ENCODE measurements around the gene TMEM86B. TPM values are rescaled to one million over a fixed set of nuclear protein-coding genes. Genes with fewer than 3 reads are reported as not detected.

The TMEM86B gene
- polyA plus RNA-seq, 1 of the 3 experiments (the other 2 are of a cell fraction) = 3.0 TPM

DNA sequence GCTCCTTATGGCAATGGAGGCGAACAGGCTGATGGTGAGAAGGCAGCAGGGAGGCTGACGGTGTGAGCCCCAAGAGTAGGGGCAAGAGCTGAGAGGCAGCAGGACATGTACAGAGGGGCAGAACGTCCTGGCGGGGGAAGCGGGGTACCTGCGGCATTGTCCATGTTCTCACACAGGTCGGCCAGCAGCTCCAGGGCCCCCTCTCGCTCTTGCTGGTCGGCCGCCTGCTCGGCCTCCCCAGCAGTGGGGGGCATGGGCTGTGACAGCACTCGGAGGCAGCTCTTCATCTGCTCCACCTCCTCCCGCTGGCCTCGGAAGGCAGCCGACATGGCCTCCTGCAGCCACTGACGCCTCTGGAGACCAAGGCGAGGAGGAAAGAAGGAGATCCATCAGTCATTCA lies 48.9 kb upstream of the TMEM86B start:
- no peak overlapping the region for H3K9ac ChIP-seq
- H3K4me3 ChIP-seq (ENCODE audit: low read depth in 2 of 2, low read length in 1 of 2) = no peak overlapping the region
- peaks cover 13% of the 10 kb centered on the region for H3F3A ChIP-seq (replicated peaks; ENCODE audit: insufficient read depth)
- H4K20me1 ChIP-seq (ENCODE audit: insufficient read depth) = no peaks in the 10 kb centered on the region
- no peak overlapping the region for H3K27ac ChIP-seq (ENCODE audit: low read depth in 2 of 2, low read length in 1 of 2)
- POLR2A ChIA-PET = no interaction called here
- no peak overlapping the region for H3K4me2 ChIP-seq
- peaks cover 0 to 24% of the 10 kb centered on the region in 2 experiments for H3K36me3 ChIP-seq (replicated peaks in 1 of 2; ENCODE audit: control insufficient read depth in 1 of 2, insufficient read depth in 2 of 2, low read length in 1 of 2)
- WGBS (ENCODE audit: low lambda C conversion rate) = 94% methylated on average over 16 of the region's 17 CpGs
- DNase-seq = no peak
- no peak for TF ChIP-seq YY1 (IDR thresholded peaks at IDR 0.05; ENCODE audit: low read depth)
- TF ChIP-seq SMC3 (IDR thresholded peaks at IDR 0.05; ENCODE audit: low read depth, low read length) = no peak
- TF ChIP-seq MEF2A (IDR thresholded peaks at IDR 0.05; ENCODE audit: borderline replicate concordance, low read depth) = no peak
- TF ChIP-seq FOSL2 (IDR thresholded peaks at IDR 0.05; ENCODE audit: borderline replicate concordance, low read depth) = no peak
- TF ChIP-seq GABPA (IDR thresholded peaks at IDR 0.05; ENCODE audit: low read depth) = no peak
- TF ChIP-seq TCF12 (IDR thresholded peaks at IDR 0.05) = no peak
- TF ChIP-seq FOXM1 (IDR thresholded peaks at IDR 0.05; ENCODE audit: low read depth) = no peak
- TF ChIP-seq, protein P1, sequence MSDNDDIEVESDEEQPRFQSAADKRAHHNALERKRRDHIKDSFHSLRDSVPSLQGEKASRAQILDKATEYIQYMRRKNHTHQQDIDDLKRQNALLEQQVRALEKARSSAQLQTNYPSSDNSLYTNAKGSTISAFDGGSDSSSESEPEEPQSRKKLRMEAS (IDR thresholded peaks at IDR 0.05; ENCODE audit: low read depth) = no peak
- no peak for TF ChIP-seq ELF1 (IDR thresholded peaks at IDR 0.05)
- TF ChIP-seq, protein P2, sequence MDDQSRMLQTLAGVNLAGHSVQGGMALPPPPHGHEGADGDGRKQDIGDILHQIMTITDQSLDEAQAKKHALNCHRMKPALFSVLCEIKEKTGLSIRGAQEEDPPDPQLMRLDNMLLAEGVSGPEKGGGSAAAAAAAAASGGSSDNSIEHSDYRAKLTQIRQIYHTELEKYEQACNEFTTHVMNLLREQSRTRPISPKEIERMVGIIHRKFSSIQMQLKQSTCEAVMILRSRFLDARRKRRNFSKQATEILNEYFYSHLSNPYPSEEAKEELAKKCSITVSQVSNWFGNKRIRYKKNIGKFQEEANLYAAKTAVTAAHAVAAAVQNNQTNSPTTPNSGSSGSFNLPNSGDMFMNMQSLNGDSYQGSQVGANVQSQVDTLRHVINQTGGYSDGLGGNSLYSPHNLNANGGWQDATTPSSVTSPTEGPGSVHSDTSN (IDR thresholded peaks at IDR 0.05) = no peak
- TF ChIP-seq NRF1 (IDR thresholded peaks at IDR 0.05; ENCODE audit: low read depth, low read length) = no peak
- no peak for TF ChIP-seq RCOR1 (IDR thresholded peaks at IDR 0.05; ENCODE audit: low read length)
- TF ChIP-seq, protein P3, sequence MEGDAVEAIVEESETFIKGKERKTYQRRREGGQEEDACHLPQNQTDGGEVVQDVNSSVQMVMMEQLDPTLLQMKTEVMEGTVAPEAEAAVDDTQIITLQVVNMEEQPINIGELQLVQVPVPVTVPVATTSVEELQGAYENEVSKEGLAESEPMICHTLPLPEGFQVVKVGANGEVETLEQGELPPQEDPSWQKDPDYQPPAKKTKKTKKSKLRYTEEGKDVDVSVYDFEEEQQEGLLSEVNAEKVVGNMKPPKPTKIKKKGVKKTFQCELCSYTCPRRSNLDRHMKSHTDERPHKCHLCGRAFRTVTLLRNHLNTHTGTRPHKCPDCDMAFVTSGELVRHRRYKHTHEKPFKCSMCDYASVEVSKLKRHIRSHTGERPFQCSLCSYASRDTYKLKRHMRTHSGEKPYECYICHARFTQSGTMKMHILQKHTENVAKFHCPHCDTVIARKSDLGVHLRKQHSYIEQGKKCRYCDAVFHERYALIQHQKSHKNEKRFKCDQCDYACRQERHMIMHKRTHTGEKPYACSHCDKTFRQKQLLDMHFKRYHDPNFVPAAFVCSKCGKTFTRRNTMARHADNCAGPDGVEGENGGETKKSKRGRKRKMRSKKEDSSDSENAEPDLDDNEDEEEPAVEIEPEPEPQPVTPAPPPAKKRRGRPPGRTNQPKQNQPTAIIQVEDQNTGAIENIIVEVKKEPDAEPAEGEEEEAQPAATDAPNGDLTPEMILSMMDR (IDR thresholded peaks at IDR 0.05) = no peak
- TF ChIP-seq, protein P4, sequence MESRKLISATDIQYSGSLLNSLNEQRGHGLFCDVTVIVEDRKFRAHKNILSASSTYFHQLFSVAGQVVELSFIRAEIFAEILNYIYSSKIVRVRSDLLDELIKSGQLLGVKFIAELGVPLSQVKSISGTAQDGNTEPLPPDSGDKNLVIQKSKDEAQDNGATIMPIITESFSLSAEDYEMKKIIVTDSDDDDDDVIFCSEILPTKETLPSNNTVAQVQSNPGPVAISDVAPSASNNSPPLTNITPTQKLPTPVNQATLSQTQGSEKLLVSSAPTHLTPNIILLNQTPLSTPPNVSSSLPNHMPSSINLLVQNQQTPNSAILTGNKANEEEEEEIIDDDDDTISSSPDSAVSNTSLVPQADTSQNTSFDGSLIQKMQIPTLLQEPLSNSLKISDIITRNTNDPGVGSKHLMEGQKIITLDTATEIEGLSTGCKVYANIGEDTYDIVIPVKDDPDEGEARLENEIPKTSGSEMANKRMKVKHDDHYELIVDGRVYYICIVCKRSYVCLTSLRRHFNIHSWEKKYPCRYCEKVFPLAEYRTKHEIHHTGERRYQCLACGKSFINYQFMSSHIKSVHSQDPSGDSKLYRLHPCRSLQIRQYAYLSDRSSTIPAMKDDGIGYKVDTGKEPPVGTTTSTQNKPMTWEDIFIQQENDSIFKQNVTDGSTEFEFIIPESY (IDR thresholded peaks at IDR 0.05; ENCODE audit: borderline replicate concordance, low read depth) = no peak
- TF ChIP-seq TEAD4 (IDR thresholded peaks at IDR 0.05; ENCODE audit: borderline replicate concordance, insufficient read depth) = no peak
- no peak for TF ChIP-seq RFX5 (IDR thresholded peaks at IDR 0.05; ENCODE audit: low read length)
- TF ChIP-seq EP300 (IDR thresholded peaks at IDR 0.05; ENCODE audit: borderline replicate concordance in 1 of 2, low read depth in 1 of 2, low read length in 1 of 2) = no peak
- H3K9me2 ChIP-seq = no peaks in the 10 kb centered on the region
- peaks cover 0 to 4% of the 10 kb centered on the region in 2 experiments; a peak in 1 of 4 replicates for H3K4me1 ChIP-seq (ENCODE audit: control insufficient read depth in 1 of 2, insufficient read depth in 2 of 2, low read depth in 1 of 2, low read length in 1 of 2)
- H2AFZ ChIP-seq (ENCODE audit: low read depth) = no peak overlapping the region
- H3K9me3 ChIP-seq = no peaks in the 10 kb centered on the region
- CTCF ChIA-PET = interaction anchor here (0.8 to 2.5 kb wide), 7 partner anchors 14 to 117 kb away, joined by 3 to 7 read pairs (median 5); partner anchors contain the start of genes PPP6R1 and TMEM238
- H3K79me2 ChIP-seq (ENCODE audit: insufficient read depth) = peaks cover 6% of the 10 kb centered on the region; the same call in 1 of the 2 replicates
- H3K27me3 ChIP-seq (ENCODE audit: insufficient read depth) = no peaks in the 10 kb centered on the region
